ENCODE data around the gene CYTIP. TPM values are rescaled to one million over a fixed set of nuclear protein-coding genes. Genes with fewer than 3 reads are reported as not detected.

Gene CYTIP
- total RNA-seq, 4 donors from 2014 or later, result 3.2 to 10.6 (median 7.2) TPM

DNA sequence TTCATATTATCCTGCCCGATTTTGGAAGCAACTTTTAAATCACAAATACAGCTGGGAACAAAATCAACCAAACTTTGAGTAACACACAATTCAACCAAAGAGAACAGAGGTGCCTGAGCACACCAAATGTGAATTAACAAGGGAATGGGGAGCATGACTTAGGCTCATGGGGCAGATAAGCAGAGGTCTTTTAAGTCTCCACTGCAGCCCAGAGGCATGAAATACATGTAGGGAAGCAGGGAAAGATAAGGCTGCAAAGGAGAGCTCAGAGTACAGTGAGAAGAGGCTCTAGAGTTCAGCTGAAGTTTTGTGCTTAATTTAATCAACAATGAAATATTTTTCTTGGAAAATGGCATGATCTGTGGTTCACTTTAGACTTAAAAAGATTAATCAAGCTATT is 49.0 kb downstream of the CYTIP start:
- intact Hi-C loops (cut with DNase I), result no loop called here
- H3K27me3 ChIP-seq, result no peaks in the 10 kb centered on the region
- 75 to 86% methylated on average over 1 of the region's 1 CpG for WGBS, 2 donors
- no peaks in the 10 kb centered on the region for H3K36me3 ChIP-seq
- no peak overlapping the region for H3K4me3 ChIP-seq (replicated peaks in 1 of 3)
- TF ChIP-seq POLR2A (IDR thresholded peaks at IDR 0.05), result no peak
- no peak for TF ChIP-seq CTCF (IDR thresholded peaks at IDR 0.05)
- H3K4me1 ChIP-seq, result no peaks in the 10 kb centered on the region
- H3K9me3 ChIP-seq, result no peaks in the 10 kb centered on the region
- no peak for DNase-seq
- no peak overlapping the region for H3K27ac ChIP-seq

DNA sequence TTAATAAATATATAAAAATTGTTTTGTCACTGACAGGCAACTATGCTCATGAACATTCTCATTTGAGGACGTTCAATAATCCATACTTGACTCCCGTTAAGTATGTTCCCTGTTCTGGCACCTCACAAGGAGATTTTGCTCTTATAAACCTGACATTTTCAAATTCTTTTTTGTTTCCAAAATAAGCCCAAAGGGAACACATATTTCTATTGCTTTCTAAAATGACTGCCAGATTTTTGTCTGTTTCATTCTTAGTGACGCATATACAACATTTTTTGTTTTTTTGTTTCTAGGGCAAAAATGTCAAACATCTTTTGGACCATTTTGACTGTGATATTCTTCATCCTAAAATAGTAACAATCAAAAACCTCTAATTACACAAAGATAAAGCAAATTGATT is 50.5 kb downstream of the CYTIP start:
- WGBS, 2 donors, result 75 to 78% methylated on average over 3 of the region's 3 CpGs
- intact Hi-C loops (cut with DNase I), result no loop called here
- no peak for DNase-seq
- H3K4me3 ChIP-seq (replicated peaks in 1 of 3), result no peak overlapping the region
- no peaks in the 10 kb centered on the region for H3K9me3 ChIP-seq
- TF ChIP-seq CTCF (IDR thresholded peaks at IDR 0.05) (no peak), POLR2A (IDR thresholded peaks at IDR 0.05) (no peak)
- no peaks in the 10 kb centered on the region for H3K27me3 ChIP-seq
- no peaks in the 10 kb centered on the region for H3K36me3 ChIP-seq
- no peaks in the 10 kb centered on the region for H3K4me1 ChIP-seq
- H3K27ac ChIP-seq, result no peak overlapping the region

DNA sequence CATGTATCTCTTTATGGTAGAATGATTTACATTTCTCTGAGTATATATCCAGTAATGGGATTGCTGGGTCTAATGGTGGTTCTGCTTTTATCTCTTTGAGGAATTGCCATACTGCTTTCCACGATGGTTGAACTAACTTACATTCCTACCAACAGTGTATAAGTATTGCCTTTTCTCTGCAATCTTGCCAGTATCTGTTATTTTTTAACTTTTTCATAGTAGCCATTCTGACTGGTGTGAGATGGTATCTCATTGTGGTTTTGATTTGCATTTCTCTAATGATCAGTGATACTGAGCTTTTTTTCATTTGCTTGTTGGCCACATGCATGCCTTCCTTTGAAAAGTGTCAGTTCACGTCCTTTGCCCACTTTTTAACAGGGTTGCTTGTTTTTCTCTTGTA is 55.1 kb downstream of the CYTIP start:
- no peaks in the 10 kb centered on the region for H3K27me3 ChIP-seq
- no peak for TF ChIP-seq POLR2A (IDR thresholded peaks at IDR 0.05)
- no peak for TF ChIP-seq CTCF (IDR thresholded peaks at IDR 0.05)
- DNase-seq, result no peak
- intact Hi-C loops (cut with DNase I), result no loop called here
- H3K9me3 ChIP-seq, result no peaks in the 10 kb centered on the region
- no peak overlapping the region for H3K27ac ChIP-seq
- no peak overlapping the region for H3K4me3 ChIP-seq (replicated peaks in 1 of 3)
- H3K36me3 ChIP-seq, result no peaks in the 10 kb centered on the region
- WGBS, 2 donors, result 82 to 91% methylated on average over 2 of the region's 2 CpGs
- H3K4me1 ChIP-seq, result no peaks in the 10 kb centered on the region

- intact Hi-C loops (cut with DNase I), result no loop called here
- Histone ChIP-seq H3K27me3 (no peaks in the 10 kb centered on the region), H3K36me3 (no peaks in the 10 kb centered on the region), H3K9me3 (no peaks in the 10 kb centered on the region), H3K27ac (no peak overlapping the region), H3K4me3 (replicated peaks in 1 of 3) (no peak overlapping the region), H3K4me1 (no peaks in the 10 kb centered on the region)
- TF ChIP-seq CTCF (IDR thresholded peaks at IDR 0.05) (no peak), POLR2A (IDR thresholded peaks at IDR 0.05) (no peak)
- DNase-seq, result no peak
- WGBS, 2 donors, result 82 to 83% methylated on average over 1 of the region's 1 CpG
Observed at GRCh38 chr2:157386747-157387146, 57.1 kb downstream of the CYTIP start.

DNA sequence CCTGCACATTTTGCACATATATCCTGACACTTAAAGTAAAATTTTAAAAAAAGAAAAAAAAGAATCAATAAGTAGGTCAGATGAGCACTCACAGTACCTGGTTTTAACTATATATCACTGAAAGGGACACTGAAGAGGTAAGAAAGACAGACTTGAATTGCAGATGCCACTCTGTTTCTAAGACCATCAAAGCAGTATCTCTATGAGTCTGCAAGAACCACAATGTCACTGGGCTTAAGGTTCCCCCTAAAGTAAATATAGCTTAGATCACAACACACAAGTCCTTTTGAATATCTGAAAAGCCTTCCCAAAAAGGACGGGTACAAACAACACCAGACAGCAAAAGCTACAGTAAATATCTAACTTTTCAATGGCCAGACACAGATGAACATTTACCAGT is 57.6 kb downstream of the CYTIP start:
- no peaks in the 10 kb centered on the region for H3K27me3 ChIP-seq
- no peak overlapping the region for H3K27ac ChIP-seq
- no peaks in the 10 kb centered on the region for H3K4me1 ChIP-seq
- no peaks in the 10 kb centered on the region for H3K36me3 ChIP-seq
- no peaks in the 10 kb centered on the region for H3K9me3 ChIP-seq
- 58 to 67% methylated on average over 1 of the region's 1 CpG for WGBS, 2 donors
- DNase-seq, result no peak
- intact Hi-C loops (cut with DNase I), result no loop called here
- TF ChIP-seq CTCF (IDR thresholded peaks at IDR 0.05) (no peak), POLR2A (IDR thresholded peaks at IDR 0.05) (no peak)
- H3K4me3 ChIP-seq (replicated peaks in 1 of 3), result no peak overlapping the region

All from thyroid gland (tissue), 4 donors.